Cardiac muscle cell (in vitro differentiated cells and primary cell): ENCODE measurements around the gene RSAD2. TPM values are rescaled to one million over a fixed set of nuclear protein-coding genes. Genes with fewer than 3 reads are reported as not detected.

Experiments
- DNase-seq, 2 donors: peaks; one replicate each; pipeline versions ENCODE4 v3.0.0 to v3.0.0-alpha.2; 2010 to 2017; ENCODE audit warnings: low read depth in 1 of 2, low spot score in 1 of 2
- H3K27ac ChIP-seq: fragments of 200-600 bp; sonication (generic); 2 replicates; pipeline ENCODE4 v1.5.1; 2016
- H3K27me3 ChIP-seq: fragments of 200-600 bp; sonication (generic); 2 replicates; pipeline ENCODE4 v1.6.0; 2016; ENCODE audit warnings: control low read depth
- H3K36me3 ChIP-seq: fragments of 200-600 bp; sonication (generic); 2 replicates; pipeline ENCODE4 v1.5.1; 2016; ENCODE audit warnings: control low read depth
- H3K4me1 ChIP-seq: fragments of 200-600 bp; sonication (generic); 2 replicates; pipeline ENCODE4 v1.8.1; 2017; ENCODE audit warnings: low read depth, mild to moderate bottlenecking, mixed run types
- H3K4me3 ChIP-seq: fragments of 200-600 bp; sonication (generic); 2 replicates; pipeline ENCODE4 v1.5.1; 2016; ENCODE audit warnings: mild to moderate bottlenecking
- H3K9me3 ChIP-seq: fragments of 200-600 bp; sonication (generic); 2 replicates; pipeline ENCODE4 v1.5.1; 2017; ENCODE audit warnings: low read depth, mild to moderate bottlenecking, control low read depth
- polyA plus RNA-seq: library from polyadenylated mRNA; unstranded; fragments of >200 nt; fragmentation: Nextera tagmentation; extraction: Ambion mirVana; gene quantifications from 2 replicates; pipeline ENCODE4 v1.2.1, GENCODE V29; 2016
- total RNA-seq: library from RNA; depleted of rRNA; stranded (reverse); fragments of >200 nt; gene quantifications from 2 replicates; pipeline ENCODE4 v1.2.3, GENCODE V29; 2016
- TF ChIP-seq, protein P1 (sequence below): IDR thresholded peaks from 2 replicates; pipeline ENCODE4 v1.5.1; 2012; ENCODE audit warnings: low read depth, mild to moderate bottlenecking, low read length

Gene RSAD2
- total and polyA plus RNA-seq, 2 experiments from 2014 or later, result 0.12 to 0.65 TPM

DNA sequence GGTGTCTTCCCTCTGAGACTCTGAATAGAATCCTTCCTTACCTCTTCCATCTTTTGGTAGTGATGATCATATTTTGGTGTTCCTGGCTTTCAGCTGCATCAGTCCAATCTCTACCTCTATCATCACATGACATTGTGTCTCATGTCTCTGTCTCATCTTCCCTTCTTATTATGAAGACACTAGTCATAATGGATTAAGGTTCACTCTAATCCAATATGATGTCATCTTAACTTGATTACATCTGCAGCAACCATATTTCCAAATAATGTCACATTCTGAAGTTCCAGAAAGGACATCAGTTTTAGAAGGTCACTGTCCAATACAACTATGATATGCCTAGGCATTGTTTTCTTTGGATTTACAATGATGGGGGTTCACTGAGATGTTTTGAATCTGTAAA, 43.4 kb upstream of the RSAD2 start:
- DNase-seq, result no peak
- no peak overlapping the region for H3K4me3 ChIP-seq
- TF ChIP-seq, protein P1, sequence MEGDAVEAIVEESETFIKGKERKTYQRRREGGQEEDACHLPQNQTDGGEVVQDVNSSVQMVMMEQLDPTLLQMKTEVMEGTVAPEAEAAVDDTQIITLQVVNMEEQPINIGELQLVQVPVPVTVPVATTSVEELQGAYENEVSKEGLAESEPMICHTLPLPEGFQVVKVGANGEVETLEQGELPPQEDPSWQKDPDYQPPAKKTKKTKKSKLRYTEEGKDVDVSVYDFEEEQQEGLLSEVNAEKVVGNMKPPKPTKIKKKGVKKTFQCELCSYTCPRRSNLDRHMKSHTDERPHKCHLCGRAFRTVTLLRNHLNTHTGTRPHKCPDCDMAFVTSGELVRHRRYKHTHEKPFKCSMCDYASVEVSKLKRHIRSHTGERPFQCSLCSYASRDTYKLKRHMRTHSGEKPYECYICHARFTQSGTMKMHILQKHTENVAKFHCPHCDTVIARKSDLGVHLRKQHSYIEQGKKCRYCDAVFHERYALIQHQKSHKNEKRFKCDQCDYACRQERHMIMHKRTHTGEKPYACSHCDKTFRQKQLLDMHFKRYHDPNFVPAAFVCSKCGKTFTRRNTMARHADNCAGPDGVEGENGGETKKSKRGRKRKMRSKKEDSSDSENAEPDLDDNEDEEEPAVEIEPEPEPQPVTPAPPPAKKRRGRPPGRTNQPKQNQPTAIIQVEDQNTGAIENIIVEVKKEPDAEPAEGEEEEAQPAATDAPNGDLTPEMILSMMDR, result no peak

DNA sequence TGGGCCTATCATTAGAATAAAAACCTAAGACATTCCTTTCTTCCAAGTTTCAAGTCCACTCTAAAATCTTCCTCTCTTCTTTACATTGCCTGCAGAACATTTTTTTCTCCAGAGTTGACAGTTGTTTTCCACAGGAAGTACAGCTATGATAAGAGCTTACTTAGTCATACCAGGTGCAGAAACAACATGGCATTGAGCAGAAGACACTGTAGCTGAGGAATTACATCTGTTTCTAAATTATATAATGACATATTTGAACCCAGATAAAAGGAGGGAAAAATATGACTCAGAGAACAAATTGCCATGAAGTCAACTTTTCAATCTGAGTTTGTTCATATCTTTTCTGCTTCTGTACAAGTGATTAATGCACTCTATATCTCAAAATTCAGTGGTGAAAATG, 42.1 kb upstream of the RSAD2 start:
- TF ChIP-seq, protein P1, result no peak
- no peak overlapping the region for H3K27ac ChIP-seq
- no peaks in the 10 kb centered on the region for H3K27me3 ChIP-seq
- no peaks in the 10 kb centered on the region for H3K36me3 ChIP-seq
- H3K4me1 ChIP-seq, result no peaks in the 10 kb centered on the region
- DNase-seq, result peak in 1 of 2 donors; percentile 49
- H3K4me3 ChIP-seq, result no peak overlapping the region
- H3K9me3 ChIP-seq, result no peaks in the 10 kb centered on the region

More for the DNA sequence above, 43.4 kb upstream of the RSAD2 start:
- no peak overlapping the region for H3K27ac ChIP-seq
- H3K27me3 ChIP-seq, result no peaks in the 10 kb centered on the region
- no peaks in the 10 kb centered on the region for H3K9me3 ChIP-seq
- H3K36me3 ChIP-seq, result no peaks in the 10 kb centered on the region
- no peaks in the 10 kb centered on the region for H3K4me1 ChIP-seq

DNA sequence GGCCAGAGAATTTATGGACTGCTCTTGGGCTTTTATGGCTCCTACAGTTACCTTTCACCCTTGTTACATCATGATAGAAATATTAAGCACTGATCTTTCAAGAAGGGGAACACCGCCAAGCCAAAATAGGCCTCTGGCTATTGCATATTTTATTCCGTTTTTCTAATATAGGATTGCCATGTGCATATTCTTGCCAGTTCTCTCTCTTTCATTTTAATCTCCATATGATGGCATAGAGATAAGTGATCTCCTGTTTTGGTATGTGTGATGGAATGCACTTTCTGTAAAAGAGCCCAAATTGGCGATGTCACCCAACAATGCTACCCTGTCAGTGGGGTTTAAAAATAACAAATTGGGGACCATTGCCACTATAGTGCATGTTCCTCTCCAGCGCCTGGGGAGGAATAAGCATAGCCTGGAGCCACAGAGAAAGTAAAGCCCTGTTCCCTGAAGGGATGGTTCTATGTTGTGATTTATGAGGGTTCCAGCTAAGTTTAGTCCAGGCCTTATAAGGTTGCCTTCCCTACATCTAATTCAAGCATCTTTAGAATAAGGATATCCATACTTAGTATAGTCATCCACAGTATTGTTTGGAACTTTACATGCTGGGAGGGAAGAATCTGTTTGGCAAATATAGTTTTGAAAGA, 38.8 kb upstream of the RSAD2 start:
- TF ChIP-seq, protein P1, result no peak
- Histone ChIP-seq H3K36me3 (no peaks in the 10 kb centered on the region), H3K27me3 (no peaks in the 10 kb centered on the region), H3K27ac (no peak overlapping the region), H3K4me1 (no peaks in the 10 kb centered on the region), H3K9me3 (no peaks in the 10 kb centered on the region), H3K4me3 (no peak overlapping the region)
- no peak for DNase-seq

DNA sequence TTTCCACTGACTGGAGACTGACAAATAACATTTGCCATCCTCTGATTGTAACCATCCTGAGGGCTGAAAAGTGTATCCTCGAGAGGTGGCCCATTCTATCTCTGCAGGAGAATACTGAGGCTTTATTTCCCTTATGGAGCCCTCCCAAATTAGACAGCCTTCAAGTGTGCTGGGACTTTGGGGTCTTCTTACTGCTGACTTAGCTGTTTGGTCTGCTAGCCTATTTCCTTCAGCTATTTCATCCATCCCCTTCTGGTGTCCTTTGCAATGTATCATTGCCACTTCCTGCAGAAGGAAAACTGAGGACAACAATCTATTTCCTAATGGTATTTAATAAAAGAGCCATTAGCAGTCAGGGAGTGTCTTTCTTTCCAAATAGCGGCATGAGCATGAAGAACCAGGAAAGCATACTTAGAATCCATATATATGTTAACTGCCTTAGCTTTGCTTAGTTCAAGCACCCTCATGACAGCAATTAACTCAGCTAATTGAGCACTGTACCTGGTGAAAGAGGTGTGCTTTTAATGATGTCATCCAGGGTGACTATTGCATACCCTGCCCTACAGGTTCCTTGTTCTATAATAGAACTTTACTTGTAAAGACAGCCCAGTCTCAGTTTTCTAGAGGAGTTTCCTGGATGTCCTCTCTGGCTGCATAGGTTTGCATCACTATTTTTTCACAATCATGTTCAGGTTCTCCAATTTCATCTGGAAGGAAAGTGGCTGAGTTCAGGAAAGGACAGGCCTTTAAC, 35.9 kb upstream of the RSAD2 start:
- no peak overlapping the region for H3K27ac ChIP-seq
- DNase-seq, result no peak
- no peak overlapping the region for H3K4me3 ChIP-seq
- no peaks in the 10 kb centered on the region for H3K4me1 ChIP-seq
- H3K9me3 ChIP-seq, result no peaks in the 10 kb centered on the region
- no peaks in the 10 kb centered on the region for H3K36me3 ChIP-seq
- no peaks in the 10 kb centered on the region for H3K27me3 ChIP-seq
- TF ChIP-seq, protein P1, result no peak

DNA sequence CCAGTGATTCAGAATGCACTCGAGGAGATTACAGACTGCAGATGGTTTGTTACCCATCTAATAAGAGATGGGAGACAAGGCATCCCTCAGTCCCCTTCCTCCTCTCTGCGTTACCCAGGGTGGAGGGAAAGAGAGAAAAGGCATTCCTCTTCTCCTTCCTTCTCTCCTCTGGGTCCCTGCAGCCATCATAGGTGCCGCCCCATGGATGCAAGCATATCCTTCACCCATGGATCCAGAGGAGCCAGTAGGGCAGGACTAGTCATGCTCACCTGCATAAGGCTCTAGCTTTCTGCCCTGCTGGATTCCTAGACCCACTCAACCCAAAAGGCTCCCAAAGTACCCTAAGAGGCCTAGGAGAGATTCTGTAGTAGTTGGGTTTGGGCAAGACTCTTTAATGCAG, 32.3 kb upstream of the RSAD2 start:
- peak; percentile 22 to 38 for DNase-seq
- Histone ChIP-seq H3K27me3 (no peaks in the 10 kb centered on the region), H3K4me3 (no peak overlapping the region), H3K9me3 (no peaks in the 10 kb centered on the region), H3K36me3 (no peaks in the 10 kb centered on the region), H3K4me1 (no peaks in the 10 kb centered on the region), H3K27ac (no peak overlapping the region)
- TF ChIP-seq, protein P1, result no peak
